Measurements from ENCODE around the gene FKRP.
A peak's percentile ranks its signal among the peaks of the same experiment; 100 is the strongest.
"Not testable (repeated sequence)": the region's sequence is repeated elsewhere in the genome, so short reads cannot be mapped to it uniquely, and the experiment has no call there.

Gene FKRP

GRCh38 chr19:46745521-46746280 is at the start of gene FKRP:
Gene FKRP, plus strand, starts transcription at chr19:46746057. Its CDS starts 9,394 bp downstream, at chr19:46755451.
- peak; percentile 52 for DNase-seq (ENCODE audit: low spot score)

DNA sequence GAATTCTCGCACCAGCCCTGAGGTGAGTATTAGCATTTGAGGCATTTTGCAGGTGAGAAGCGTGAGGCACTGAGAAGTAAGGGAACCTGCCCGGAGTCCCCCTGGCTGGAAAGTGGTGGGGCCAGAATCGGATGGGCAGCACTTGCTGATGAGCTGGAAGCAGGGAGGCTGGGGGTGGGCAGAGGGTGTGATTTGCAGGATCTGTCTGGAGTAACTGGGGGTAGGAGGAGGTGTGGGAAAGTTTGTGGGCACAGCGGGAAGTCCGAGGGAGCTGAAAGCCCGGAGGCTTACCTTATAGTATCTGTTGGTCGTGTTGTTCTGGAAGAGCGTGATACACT is 49.0 kb upstream of the FKRP start:
- DNase-seq (ENCODE audit: low spot score): no peak

DNA sequence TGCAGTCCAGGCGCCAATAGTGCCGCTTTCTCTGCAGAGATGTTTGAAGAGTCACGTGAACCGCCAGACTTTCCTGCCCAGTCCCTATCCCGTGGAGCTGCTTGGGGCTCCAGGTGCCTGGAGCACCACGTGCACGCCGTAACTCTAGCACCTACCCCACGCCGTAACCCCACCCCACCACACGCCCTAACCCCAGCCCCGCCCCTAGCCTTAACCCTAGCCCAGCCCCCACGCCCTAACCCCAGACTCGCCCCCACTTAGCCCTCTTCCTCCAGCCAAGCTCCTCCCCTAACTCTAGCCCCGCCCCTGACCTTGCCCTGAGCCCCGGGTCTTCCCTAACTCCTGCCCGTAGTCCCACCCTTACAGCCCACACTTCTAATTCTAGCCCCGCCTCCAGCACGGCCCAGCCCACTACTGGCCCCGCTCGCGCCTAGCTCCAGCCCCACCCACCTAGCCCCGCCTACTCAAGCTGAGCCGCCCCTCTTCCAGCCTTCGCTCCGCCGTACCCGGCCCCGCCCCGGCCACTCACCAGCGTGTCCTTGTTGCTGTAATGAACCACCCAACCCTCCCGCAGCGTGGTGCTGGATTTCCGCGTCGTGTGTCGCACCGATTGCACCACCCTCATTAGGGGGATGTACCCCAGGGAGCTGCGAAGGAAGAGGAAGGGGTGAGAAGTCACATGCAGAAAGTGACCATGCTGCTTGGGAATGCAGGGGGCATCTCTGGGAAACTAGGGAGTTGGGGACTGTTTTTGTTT is 48.5 kb upstream of the FKRP start:
- peak; percentile 96 for DNase-seq (ENCODE audit: low spot score)

DNA sequence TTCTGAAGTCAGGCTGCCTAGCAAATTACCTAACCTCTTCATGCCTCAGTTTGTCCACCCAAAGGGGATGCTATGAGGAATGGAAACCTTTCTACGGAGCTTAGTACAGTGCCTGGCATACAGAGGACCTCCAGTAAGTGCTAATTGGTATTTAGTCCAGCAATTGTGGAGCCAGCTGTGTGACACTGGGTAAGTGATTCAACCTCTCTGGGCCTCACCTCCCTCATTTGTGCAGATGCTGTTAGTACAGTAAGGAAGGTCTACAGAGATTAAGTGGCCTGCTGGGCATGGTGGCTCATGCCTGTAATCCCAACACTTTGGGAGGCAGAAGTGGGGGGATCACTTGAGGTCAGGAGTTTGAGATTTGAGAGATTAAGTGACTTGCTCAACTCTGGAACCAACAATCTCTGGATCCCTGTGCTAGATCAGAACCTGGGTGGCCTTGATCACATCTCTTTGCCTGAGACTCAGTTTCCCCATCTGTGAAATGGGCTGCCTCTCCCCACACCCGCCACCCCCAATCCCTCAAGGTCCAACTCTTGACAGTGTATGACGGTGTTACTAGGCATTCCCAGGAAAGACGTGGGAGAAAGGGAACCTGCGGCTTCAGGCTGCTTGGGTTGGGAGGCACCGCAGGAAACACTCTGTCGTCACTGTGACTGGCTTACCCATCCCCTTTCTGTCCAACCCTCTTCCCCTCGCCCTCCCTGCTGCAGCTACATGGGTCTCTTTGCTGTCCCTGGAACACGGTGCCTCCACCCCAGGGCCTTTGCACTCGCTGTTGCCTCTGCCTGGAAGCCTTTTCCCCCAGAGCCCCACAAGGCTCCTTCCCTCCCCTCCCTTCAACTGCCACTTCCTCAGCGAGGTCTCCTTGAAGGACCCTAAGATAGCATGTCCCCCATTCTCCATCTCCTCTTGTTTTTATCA is 47.2 kb upstream of the FKRP start:
- no peak for DNase-seq (ENCODE audit: low spot score)

- no peak for DNase-seq (ENCODE audit: low spot score)
These were observed 45.2 kb upstream of the FKRP start for GRCh38 chr19:46700704-46701103.

GRCh38 chr19:46704379-46705076 is 41.3 kb upstream of the FKRP start:
- peak; percentile 79 for DNase-seq (ENCODE audit: low spot score)

- DNase-seq (ENCODE audit: low spot score): no peak
These were observed 35.2 kb upstream of the FKRP start for GRCh38 chr19:46710687-46711086.

DNA sequence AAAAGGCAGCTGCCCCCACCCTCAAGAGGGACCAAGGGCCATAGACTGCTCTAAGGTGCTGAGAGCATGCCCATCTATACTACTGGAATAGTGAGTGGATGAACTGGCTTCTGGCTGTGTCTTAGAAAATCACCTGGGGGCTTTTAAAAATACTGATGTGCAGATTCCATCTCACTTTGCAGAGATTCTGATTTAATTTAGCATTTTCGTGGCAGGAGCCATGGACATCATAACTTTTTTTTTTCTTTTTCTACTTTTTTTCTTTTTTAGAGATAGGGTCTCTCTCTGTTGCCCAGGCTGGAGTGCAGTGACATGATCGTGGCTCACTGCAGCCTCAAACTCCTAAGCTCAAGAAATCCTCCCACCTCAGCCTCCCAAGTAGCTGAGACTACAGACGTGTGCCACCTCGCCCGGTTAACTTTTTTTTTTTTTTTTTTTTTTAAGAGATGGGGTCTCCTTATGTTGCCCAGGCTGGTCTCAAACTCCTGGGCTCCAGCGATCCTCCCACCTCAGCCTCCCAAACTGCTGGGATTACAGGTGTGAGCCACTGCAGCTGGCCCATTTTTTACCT is 33.0 kb upstream of the FKRP start:
- not testable (repeated sequence) for DNase-seq (ENCODE audit: low spot score)

DNA sequence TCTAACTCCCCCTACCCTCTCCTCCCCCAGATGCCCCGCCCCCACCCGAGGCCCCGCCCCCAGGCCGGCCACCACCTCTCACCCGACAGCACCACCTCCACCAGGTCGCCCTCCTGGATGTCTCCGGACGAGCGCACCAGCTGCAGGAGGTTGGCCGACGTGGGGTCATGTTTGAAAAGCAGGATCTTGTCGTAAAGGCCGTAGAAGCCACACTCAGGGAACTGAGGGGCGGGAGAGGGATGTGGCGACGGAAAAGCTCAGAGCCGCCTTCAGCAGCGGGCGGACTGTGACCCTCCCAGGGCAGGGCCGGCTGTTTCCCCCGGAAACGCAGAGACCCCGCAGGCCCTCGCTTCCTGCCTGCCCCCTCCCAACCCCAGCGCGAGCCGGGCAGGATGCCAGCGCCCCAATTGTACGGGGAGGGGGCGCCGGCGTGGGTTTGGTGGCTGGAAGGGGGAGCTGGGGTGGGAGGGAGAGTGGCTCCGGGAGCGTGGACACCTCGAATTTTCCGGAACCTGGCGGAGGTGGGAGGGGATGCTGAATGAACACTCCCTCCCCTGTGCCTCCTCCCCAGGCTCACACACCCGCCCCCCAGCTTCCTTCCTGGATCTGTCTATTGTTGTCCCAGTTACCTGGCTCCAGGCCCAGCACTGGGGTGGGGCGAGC is 31.9 kb upstream of the FKRP start:
- DNase-seq (ENCODE audit: low spot score): peak; percentile 97

- DNase-seq (ENCODE audit: low spot score): peak; percentile 10
These were observed 31.3 kb upstream of the FKRP start for GRCh38 chr19:46714444-46715106.

DNA sequence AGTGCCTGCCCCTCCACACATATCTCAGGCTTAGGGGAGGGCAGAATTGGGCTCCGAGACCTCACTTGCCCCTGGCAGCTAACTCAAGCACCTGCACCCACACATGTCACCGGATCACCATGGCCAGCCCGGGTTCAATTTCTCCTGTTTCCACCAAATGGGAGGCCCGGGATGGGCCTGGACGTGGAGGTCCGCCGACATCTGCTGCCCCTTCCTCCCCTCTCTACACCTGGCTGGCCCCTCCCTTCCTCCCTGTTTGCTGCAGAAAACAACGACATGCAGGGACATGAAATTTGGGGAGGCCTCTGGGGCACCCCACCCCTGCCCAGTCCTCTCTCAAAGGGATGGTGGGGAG is 30.3 kb upstream of the FKRP start:
- no peak for DNase-seq (ENCODE audit: low spot score)

GRCh38 chr19:46715975-46716671 is 29.7 kb upstream of the FKRP start:
- DNase-seq (ENCODE audit: low spot score): peak; percentile 30

DNA sequence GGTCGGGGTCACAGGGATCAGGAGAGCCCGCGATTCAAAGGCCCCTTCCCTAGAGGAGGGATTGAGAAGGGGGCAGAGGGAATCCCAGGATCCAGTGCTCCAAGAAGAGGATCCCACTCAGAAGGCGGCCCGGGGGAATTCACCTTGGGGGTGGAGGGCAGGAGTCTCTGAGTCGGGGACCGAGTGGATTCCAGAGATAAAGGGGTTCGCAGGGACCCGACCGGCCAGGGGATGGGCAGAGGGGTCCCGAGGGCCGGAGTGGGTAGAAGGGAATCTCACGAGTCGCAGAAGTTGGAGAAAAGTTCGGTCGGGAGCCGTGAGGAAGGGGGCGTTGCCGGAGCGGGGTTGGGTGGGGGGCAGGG is 29.2 kb upstream of the FKRP start:
- peak; percentile 15 for DNase-seq (ENCODE audit: low spot score)

GRCh38 chr19:46717034-46717715 is 28.7 kb upstream of the FKRP start, which contains the start of gene PRKD2:
Gene PRKD2, minus strand, starts transcription at chr19:46717114. Its CDS starts 744 bp downstream, at chr19:46716370.
- DNase-seq (ENCODE audit: low spot score): peak; percentile 95

GRCh38 chr19:46717716-46718143 is 28.1 kb upstream of the FKRP start:
- no peak for DNase-seq (ENCODE audit: low spot score)

DNA sequence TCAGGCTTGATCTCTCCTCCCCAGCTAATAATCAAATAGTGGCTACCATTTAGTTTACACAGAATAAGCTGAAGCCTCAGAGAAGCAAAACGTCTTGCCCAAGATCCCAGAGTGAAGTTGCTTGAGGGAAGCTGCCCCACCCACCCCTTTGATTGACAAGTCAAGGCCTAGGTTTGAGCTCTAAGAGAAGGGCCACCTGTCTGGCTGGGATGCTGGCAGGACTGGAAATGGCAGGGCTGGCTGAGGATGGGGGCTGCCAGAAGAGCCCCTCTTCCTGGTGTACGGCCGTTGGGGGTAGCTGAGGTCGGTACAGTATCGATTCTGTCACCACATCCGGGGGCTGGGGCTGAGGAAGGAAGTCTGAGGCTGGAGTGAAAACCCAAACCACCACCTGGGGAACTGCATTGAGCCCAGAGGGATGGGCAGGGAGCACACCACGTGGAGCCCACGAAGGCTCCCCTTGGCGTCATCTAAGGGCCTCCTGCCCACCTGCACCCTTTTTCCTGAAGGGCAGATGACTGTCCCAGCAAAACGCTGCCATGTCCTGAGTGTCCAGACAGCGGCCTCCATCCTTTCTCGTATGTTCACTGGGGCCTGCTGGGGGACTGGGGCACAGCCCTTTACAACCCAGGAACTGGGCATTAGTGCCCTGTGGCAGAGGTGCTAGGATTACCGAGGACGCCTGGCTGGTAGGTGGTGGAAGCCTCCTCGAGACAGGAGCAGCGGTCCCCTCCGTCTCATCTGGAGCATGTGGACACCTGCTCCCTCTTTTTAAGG is 27.5 kb upstream of the FKRP start:
- no peak for DNase-seq (ENCODE audit: low spot score)

- no peak for DNase-seq (ENCODE audit: low spot score)
These were observed 26.8 kb upstream of the FKRP start for GRCh38 chr19:46718934-46719622.

All from AG08395 (cell line).